GM10248 (cell line): ENCODE measurements around the gene CHST11.

ENCODE experiments used
- CTCF ChIA-PET: fragments of 300-600 bp; sonication (Branson Sonifier 250); formaldehyde crosslinking; extraction: SDS; loops from one replicate; lab custom pipeline; 2021; ENCODE audit warnings: antibody characterized with exemption; lab: Yijun Ruan, JAX
- POLR2A ChIA-PET: fragments of 350-650 bp; sonication (Branson Sonifier 250); formaldehyde crosslinking; extraction: SDS; loops from one replicate; lab custom pipeline; 2020; ENCODE audit warnings: antibody characterized with exemption; lab: Yijun Ruan, JAX
- DNase-seq: peaks from one replicate; pipeline ENCODE4 v3.0.0; 2012; ENCODE audit errors: extremely low spot score
- CTCF ChIP-seq: IDR thresholded peaks from 2 replicates; pipeline ENCODE4 v1.5.1; 2012; ENCODE audit warnings: mild to moderate bottlenecking, low read depth; ENCODE audit errors: extremely low read depth, missing control alignments, control extremely low read depth

The CHST11 gene

GRCh38 chr12:104793285-104793684 lies 336.5 kb downstream of the CHST11 start:
- no peak for DNase-seq
- no peak for TF ChIP-seq CTCF
- ChIA-PET POLR2A (no interaction called here), CTCF (interaction anchor here (0.8 to 2.5 kb wide), 4 partner anchors 11 to 411 kb away, joined by 3 to 10 read pairs (median 3); no protein-coding TSS in a partner anchor)

DNA sequence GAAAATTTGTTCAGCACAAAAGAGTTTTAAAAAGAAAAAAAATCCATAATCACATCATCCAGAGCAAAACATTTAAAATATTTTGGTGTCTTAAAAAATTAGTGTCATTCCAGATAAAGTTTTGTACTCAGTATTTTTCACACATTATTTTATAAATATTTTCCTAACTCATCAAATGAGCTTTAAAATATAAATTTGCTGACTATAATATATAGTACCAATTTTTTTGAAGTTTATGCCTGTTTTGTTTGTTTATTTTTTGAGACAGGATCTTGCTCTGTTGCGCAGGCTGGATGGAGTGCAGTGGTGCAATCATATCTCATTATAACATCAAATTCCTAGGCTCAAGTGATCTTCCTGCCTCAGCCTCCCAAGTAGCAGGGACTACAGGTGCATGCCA lies 337.2 kb downstream of the CHST11 start:
- ChIA-PET POLR2A (no interaction called here), CTCF (interaction anchor here (0.8 to 2.5 kb wide), 4 partner anchors 11 to 412 kb away, joined by 3 to 10 read pairs (median 4); no protein-coding TSS in a partner anchor)
- DNase-seq = no peak
- no peak for TF ChIP-seq CTCF

GRCh38 chr12:104796475-104796862 lies 339.7 kb downstream of the CHST11 start:
- POLR2A ChIA-PET = no interaction called here
- TF ChIP-seq CTCF = no peak
- CTCF ChIA-PET = interaction anchor here (1.4 kb wide), 1 partner anchor 17 kb away, joined by 3 read pairs; no protein-coding TSS in a partner anchor
- no peak for DNase-seq

GRCh38 chr12:104799458-104799857 lies 342.7 kb downstream of the CHST11 start:
- DNase-seq = no peak
- ChIA-PET POLR2A (no interaction called here), CTCF (interaction anchor here (0.7 to 2.9 kb wide), 3 partner anchors 8 to 59 kb away, joined by 3 to 23 read pairs (median 3); no protein-coding TSS in a partner anchor)
- no peak for TF ChIP-seq CTCF

DNA sequence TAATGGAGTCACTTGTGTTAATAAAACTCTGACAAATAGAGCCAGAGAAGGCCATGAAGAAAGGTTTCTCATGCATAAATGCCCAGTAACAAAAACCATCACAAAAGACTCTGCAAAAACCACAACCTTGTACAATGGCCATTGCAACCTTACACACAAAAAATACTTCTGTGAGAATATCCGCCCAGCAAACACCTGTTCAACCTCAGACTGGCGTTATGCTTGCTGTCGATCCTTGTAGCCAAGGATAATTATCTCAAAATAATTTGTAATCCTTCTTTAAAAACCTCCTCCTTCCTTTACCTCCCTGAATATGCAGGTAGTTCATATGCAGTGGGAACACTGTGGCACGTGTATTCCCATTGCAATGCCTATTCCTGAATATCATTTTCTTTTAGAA lies 344.3 kb downstream of the CHST11 start:
- DNase-seq = no peak
- ChIA-PET CTCF (interaction anchor here (2.9 kb wide), 1 partner anchor 10 kb away, joined by 23 read pairs; no protein-coding TSS in a partner anchor), POLR2A (no interaction called here)
- no peak for TF ChIP-seq CTCF

- ChIA-PET POLR2A (no interaction called here), CTCF (interaction anchor here (2.9 kb wide), 1 partner anchor 10 kb away, joined by 23 read pairs; no protein-coding TSS in a partner anchor)
- no peak for DNase-seq
- no peak for TF ChIP-seq CTCF
Measured at GRCh38 chr12:104801427-104801826, 344.7 kb downstream of the CHST11 start.
